ENCODE measurements around the gene GTPBP10. TPM values are rescaled to one million over a fixed set of nuclear protein-coding genes. Genes with fewer than 3 reads are reported as not detected.

The GTPBP10 gene, protein sequence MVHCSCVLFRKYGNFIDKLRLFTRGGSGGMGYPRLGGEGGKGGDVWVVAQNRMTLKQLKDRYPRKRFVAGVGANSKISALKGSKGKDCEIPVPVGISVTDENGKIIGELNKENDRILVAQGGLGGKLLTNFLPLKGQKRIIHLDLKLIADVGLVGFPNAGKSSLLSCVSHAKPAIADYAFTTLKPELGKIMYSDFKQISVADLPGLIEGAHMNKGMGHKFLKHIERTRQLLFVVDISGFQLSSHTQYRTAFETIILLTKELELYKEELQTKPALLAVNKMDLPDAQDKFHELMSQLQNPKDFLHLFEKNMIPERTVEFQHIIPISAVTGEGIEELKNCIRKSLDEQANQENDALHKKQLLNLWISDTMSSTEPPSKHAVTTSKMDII
- polyA plus RNA-seq (2013, experiment 1 of 4), result 16.2 TPM
- polyA plus RNA-seq (2013, experiment 2 of 4), result 17.4 TPM
- 15.3 TPM for polyA plus RNA-seq (2013, experiment 3 of 4)
- polyA plus RNA-seq (2013, experiment 4 of 4), result 16.5 TPM

DNA sequence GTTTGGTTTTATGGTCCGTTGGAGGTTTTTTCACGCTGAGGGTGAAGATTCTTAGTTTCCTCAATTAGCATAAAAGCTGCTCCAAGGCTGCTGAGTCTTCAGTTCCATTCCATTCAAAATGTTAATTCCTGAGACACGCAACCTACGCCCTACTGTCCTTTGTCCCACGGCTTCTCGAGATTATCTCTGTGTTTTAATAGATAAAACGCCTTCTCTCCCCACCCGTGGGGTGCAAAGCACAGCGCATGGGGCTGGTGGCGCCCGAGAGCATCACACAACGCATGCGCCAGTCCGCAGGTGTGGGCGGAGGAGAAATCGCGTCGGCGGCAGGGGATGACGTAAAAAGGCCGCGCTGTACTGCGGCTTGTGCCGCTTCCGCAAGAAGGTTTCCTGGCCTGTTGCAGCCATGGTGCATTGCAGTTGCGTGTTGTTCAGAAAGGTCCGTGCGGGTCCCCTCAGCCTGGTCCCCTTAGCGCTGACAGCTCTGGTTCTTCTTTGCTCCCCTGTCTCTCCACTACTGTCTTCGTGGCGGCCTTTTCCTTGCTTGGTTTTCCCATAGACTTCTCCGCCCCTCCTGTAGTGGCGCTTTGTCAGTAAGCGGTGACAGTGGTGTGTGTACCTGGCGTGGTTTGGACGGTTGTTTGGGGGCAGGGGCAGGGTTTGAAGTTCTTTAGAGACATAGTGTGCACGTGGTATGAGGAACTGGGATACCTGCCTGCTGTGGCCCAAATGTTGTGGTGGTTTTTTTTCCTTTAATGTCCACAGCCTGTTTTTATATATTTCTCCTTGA, at the start of gene GTPBP10:
Gene GTPBP10, plus strand, starts transcription at position 381 of the 790 bp plus-strand sequence. Its CDS starts 26 bp downstream, at position 407.
- peak within 1 kb of the TSS; percentile 71 for H3K27ac ChIP-seq (ENCODE audit: insufficient read depth, low read depth, low read length, poor library complexity, severe bottlenecking)
- no peaks in the 10 kb centered on the region for H3K4me1 ChIP-seq (ENCODE audit: control insufficient read depth, insufficient read depth, low read length)
- WGBS, 2 experiments, result 0% methylated on average over 37 of the region's 37 CpGs

DNA sequence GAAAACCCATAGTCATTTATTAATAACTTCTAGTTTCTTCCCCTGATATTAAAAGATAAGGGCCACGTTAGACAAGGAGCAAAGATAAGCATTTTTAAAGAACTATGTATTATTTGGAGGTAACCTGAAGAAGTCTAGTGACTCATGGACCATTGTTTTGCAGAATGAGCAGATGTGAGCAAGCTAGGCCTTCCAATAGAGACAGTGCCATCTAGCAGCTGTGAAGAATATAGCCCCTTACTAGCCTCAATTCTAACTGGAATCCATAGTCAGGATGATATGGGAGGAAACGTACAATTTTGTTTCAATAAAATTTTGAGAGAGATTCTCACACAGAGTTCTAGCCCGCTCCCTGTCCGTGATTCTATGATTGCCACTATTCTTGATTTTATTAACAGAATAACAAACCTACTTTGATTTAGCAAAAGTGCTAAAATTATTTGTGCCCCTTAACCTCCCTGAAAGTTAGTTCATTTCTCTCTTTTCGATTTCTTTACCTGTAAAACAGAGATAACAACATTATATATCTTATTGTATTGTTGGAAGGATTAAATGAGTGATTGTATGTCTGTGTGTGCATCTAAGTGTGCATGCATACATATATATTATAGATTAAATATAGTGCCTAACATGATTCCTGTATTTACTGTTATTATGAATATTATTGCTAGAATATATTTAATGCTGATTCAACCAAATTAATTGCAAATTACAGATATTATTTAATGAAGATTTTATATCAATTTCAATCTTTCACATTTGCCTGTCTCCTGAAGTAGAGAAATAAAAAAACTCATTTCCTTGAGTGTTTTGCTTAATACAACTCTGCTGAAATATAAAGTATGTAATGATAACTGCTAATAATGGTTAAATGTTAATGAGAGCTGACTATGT, 48.1 kb upstream of the GTPBP10 start:
- 54 to 55% methylated on average over 4 of the region's 5 CpGs for WGBS, 2 experiments

More for the DNA sequence above, at the start of gene GTPBP10:
- H3K4me3 ChIP-seq (ENCODE audit: insufficient read depth, low read depth, low read length), result peak within 1 kb of the TSS; percentile 91
- no peaks in the 10 kb centered on the region for H3K9me3 ChIP-seq (ENCODE audit: control insufficient read depth, low read length)
- H3K27me3 ChIP-seq (ENCODE audit: control insufficient read depth, insufficient read depth, low read length, poor library complexity, severe bottlenecking), result no peaks in the 10 kb centered on the region
- no peaks in the 10 kb centered on the region for H3K36me3 ChIP-seq (ENCODE audit: control insufficient read depth, insufficient read depth, low read length)

DNA sequence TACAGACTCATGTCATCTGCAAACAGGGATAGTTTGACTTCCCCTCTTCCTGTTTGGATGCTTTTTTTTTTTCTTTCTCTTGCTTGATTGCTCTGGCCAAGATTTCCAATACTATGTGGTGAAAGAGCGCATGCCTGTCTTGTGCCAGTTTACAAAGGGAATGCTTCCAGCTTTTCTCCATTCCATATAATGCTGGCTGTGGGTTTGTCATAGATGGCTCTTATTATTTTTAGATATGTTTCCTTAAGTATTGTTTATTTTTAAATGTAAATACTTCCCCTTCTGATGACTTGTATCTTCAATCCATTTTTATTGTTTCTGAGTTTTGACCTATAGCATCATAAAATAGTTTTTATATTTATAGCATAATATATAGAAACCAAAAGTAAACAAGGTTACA, 43.3 kb upstream of the GTPBP10 start:
- Histone ChIP-seq H3K27ac (ENCODE audit: insufficient read depth, low read depth, low read length, poor library complexity, severe bottlenecking) (no peak overlapping the region), H3K27me3 (ENCODE audit: control insufficient read depth, insufficient read depth, low read length, poor library complexity, severe bottlenecking) (no peaks in the 10 kb centered on the region), H3K9me3 (ENCODE audit: control insufficient read depth, low read length) (no peaks in the 10 kb centered on the region), H3K36me3 (ENCODE audit: control insufficient read depth, insufficient read depth, low read length) (no peaks in the 10 kb centered on the region), H3K4me3 (ENCODE audit: insufficient read depth, low read depth, low read length) (no peak overlapping the region), H3K4me1 (ENCODE audit: control insufficient read depth, insufficient read depth, low read length) (no peaks in the 10 kb centered on the region)
- WGBS, 2 experiments, result no CpG with 5 or more reads among the region's 1 CpG

More for the DNA sequence above, 48.1 kb upstream of the GTPBP10 start:
- Histone ChIP-seq H3K36me3 (ENCODE audit: control insufficient read depth, insufficient read depth, low read length) (no peaks in the 10 kb centered on the region), H3K4me3 (ENCODE audit: insufficient read depth, low read depth, low read length) (no peak overlapping the region), H3K27me3 (ENCODE audit: control insufficient read depth, insufficient read depth, low read length, poor library complexity, severe bottlenecking) (no peaks in the 10 kb centered on the region), H3K27ac (ENCODE audit: insufficient read depth, low read depth, low read length, poor library complexity, severe bottlenecking) (no peak overlapping the region), H3K9me3 (ENCODE audit: control insufficient read depth, low read length) (no peaks in the 10 kb centered on the region), H3K4me1 (ENCODE audit: control insufficient read depth, insufficient read depth, low read length) (no peaks in the 10 kb centered on the region)

DNA sequence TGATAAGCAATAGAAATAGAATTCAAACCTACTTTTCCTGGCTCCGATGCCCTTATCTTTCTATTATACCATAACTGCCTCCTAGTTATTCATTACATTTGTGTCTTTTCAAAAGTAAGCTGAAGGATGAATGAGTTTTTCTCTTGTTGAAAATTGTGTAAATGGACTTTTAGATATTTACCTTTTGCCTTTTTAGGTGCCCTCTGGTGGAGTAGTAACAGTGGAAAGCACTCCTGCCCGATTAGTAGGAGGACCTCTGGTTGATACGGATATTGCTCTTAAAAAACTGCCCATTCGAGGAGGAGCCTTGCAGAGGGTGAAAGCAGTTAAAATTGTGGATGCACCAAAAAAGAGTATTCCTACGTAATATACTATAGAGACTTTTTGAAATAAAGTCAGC, 36.6 kb upstream of the GTPBP10 start:
- Histone ChIP-seq H3K27me3 (ENCODE audit: control insufficient read depth, insufficient read depth, low read length, poor library complexity, severe bottlenecking) (no peaks in the 10 kb centered on the region), H3K27ac (ENCODE audit: insufficient read depth, low read depth, low read length, poor library complexity, severe bottlenecking) (no peak overlapping the region), H3K9me3 (ENCODE audit: control insufficient read depth, low read length) (no peaks in the 10 kb centered on the region), H3K36me3 (ENCODE audit: control insufficient read depth, insufficient read depth, low read length) (no peaks in the 10 kb centered on the region), H3K4me1 (ENCODE audit: control insufficient read depth, insufficient read depth, low read length) (no peaks in the 10 kb centered on the region), H3K4me3 (ENCODE audit: insufficient read depth, low read depth, low read length) (no peak overlapping the region)
- 89 to 90% methylated on average over 3 to 4 of the region's 5 CpGs for WGBS, 2 experiments

DNA sequence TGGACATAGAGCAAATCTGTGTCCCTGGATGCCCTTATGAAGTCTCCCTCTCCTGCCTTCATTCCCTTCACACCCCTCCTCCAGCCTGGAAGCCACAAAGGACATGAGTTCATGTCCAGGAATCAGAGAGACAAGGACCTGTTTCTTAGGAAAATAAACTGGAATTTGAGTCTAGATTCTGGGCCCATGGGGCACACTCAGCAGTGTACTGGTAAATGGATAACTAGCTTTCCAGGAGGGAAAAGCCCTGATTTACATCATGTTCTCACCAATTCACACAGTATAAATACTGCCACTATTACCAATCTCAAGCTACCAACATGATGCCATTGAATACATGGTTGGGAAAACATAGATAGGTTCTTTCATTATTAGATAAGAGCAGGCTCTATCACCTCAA, 35.3 kb upstream of the GTPBP10 start:
- Histone ChIP-seq H3K4me3 (ENCODE audit: insufficient read depth, low read depth, low read length) (no peak overlapping the region), H3K4me1 (ENCODE audit: control insufficient read depth, insufficient read depth, low read length) (no peaks in the 10 kb centered on the region), H3K27ac (ENCODE audit: insufficient read depth, low read depth, low read length, poor library complexity, severe bottlenecking) (no peak overlapping the region), H3K27me3 (ENCODE audit: control insufficient read depth, insufficient read depth, low read length, poor library complexity, severe bottlenecking) (no peaks in the 10 kb centered on the region), H3K36me3 (ENCODE audit: control insufficient read depth, insufficient read depth, low read length) (no peaks in the 10 kb centered on the region), H3K9me3 (ENCODE audit: control insufficient read depth, low read length) (no peaks in the 10 kb centered on the region)

DNA sequence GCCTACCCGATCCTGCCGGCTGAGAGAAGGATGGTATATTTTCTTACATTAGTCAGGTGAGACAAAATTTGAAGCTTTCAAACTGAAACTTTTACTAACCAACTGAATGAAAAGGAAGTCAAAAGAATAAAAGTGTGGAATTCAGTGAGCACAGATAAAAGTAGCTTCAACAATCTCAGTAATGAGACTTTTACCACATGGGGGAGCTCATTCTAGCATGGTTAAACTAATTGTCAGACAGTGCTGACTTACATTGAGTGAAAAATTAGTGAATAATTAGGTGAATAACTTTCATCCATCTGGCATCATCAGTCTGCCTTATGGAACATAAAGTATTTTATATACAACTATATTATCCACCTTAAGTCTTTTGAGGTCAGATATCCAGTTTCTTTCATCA, 33.8 kb upstream of the GTPBP10 start:
- Histone ChIP-seq H3K36me3 (ENCODE audit: control insufficient read depth, insufficient read depth, low read length) (no peaks in the 10 kb centered on the region), H3K4me1 (ENCODE audit: control insufficient read depth, insufficient read depth, low read length) (no peaks in the 10 kb centered on the region), H3K27ac (ENCODE audit: insufficient read depth, low read depth, low read length, poor library complexity, severe bottlenecking) (no peak overlapping the region), H3K27me3 (ENCODE audit: control insufficient read depth, insufficient read depth, low read length, poor library complexity, severe bottlenecking) (peaks cover 4% of the 10 kb centered on the region), H3K9me3 (ENCODE audit: control insufficient read depth, low read length) (no peaks in the 10 kb centered on the region), H3K4me3 (ENCODE audit: insufficient read depth, low read depth, low read length) (no peak overlapping the region)
- WGBS, 2 experiments, result 94% methylated on average over 2 of the region's 2 CpGs; no CpG with 5 or more reads in 1 of the 2 experiments

DNA sequence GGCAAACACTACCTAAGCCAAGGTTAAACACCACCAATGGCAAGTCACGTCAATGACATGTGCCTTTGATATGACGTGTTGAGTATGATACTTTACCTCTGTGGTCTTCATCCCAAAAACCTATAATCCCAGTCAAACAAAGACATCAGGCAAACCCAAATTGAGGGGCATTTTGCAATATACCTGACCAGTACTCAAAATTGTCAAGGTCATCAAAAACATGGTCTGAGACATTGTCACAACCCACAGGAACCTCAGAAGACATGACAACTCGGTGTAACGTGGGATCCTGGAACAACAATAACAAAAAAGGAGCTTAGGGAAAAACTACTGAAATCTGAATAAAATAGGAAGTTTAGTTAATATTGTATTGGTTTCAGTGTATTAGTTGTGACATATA, 32.6 kb upstream of the GTPBP10 start:
- Histone ChIP-seq H3K4me1 (ENCODE audit: control insufficient read depth, insufficient read depth, low read length) (no peaks in the 10 kb centered on the region), H3K27ac (ENCODE audit: insufficient read depth, low read depth, low read length, poor library complexity, severe bottlenecking) (no peak overlapping the region), H3K36me3 (ENCODE audit: control insufficient read depth, insufficient read depth, low read length) (no peaks in the 10 kb centered on the region), H3K9me3 (ENCODE audit: control insufficient read depth, low read length) (no peaks in the 10 kb centered on the region), H3K4me3 (ENCODE audit: insufficient read depth, low read depth, low read length) (no peak overlapping the region), H3K27me3 (ENCODE audit: control insufficient read depth, insufficient read depth, low read length, poor library complexity, severe bottlenecking) (peaks cover 13% of the 10 kb centered on the region)
- 95 to 99% methylated on average over 4 of the region's 4 CpGs for WGBS, 2 experiments

DNA sequence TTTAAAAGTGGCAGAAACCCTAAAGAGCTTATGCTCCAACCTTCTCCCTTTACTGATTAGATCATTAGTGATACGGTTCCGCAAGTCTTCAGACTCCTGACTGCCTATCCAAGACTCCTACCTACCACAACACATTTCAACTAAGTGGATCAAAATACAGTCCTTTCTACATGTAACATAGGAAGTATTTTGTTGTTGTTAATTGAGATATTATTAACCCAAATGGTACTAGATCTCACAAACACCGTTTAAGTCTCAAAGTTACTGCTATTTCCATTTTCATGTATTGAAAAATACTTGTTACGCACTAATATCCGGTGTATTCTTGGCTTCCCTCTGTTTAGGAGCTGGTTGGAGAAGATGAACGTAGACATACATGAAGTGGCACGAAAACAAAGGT, 26.5 kb upstream of the GTPBP10 start:
- H3K4me3 ChIP-seq (ENCODE audit: insufficient read depth, low read depth, low read length), result no peak overlapping the region

DNA sequence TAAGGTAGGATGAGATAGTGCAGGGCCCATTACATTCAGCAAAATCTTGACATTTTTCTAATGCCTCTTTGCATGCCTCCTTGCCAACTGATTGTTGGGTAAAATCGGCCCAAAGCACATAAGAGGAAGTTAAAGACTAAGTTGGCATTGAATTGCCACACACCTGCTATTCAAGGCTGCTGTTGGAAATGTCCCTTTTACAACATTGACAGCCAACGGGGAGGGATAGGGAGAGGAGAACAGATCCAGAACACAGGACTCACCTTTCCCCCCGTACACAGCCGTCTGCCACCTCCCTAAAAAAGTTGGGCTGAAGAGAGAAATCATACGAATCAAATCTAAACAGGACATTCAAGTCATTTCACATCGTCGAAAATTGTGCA, 26.1 kb upstream of the GTPBP10 start:
- Histone ChIP-seq H3K4me3 (ENCODE audit: insufficient read depth, low read depth, low read length) (no peak overlapping the region), H3K27ac (ENCODE audit: insufficient read depth, low read depth, low read length, poor library complexity, severe bottlenecking) (no peak overlapping the region), H3K4me1 (ENCODE audit: control insufficient read depth, insufficient read depth, low read length) (no peaks in the 10 kb centered on the region), H3K9me3 (ENCODE audit: control insufficient read depth, low read length) (no peaks in the 10 kb centered on the region), H3K36me3 (ENCODE audit: control insufficient read depth, insufficient read depth, low read length) (no peaks in the 10 kb centered on the region), H3K27me3 (ENCODE audit: control insufficient read depth, insufficient read depth, low read length, poor library complexity, severe bottlenecking) (peaks cover 63% of the 10 kb centered on the region)
- WGBS, 2 experiments, result 47 to 56% methylated on average over 7 of the region's 7 CpGs

More for the DNA sequence above, 26.5 kb upstream of the GTPBP10 start:
- Histone ChIP-seq H3K27ac (ENCODE audit: insufficient read depth, low read depth, low read length, poor library complexity, severe bottlenecking) (no peak overlapping the region), H3K36me3 (ENCODE audit: control insufficient read depth, insufficient read depth, low read length) (no peaks in the 10 kb centered on the region), H3K9me3 (ENCODE audit: control insufficient read depth, low read length) (no peaks in the 10 kb centered on the region), H3K27me3 (ENCODE audit: control insufficient read depth, insufficient read depth, low read length, poor library complexity, severe bottlenecking) (peaks cover 63% of the 10 kb centered on the region), H3K4me1 (ENCODE audit: control insufficient read depth, insufficient read depth, low read length) (no peaks in the 10 kb centered on the region)
- WGBS, 2 experiments, result 92 to 93% methylated on average over 6 to 7 of the region's 7 CpGs
